ENCODE data around the gene ZFAND2B. TPM values are rescaled to one million over a fixed set of nuclear protein-coding genes. Genes with fewer than 3 reads are reported as not detected.
A peak's percentile ranks its signal among the peaks of the same experiment; 100 is the strongest.

The ZFAND2B gene
- 20.0 and 22.1 TPM in 2 replicates for total RNA-seq

- peak; percentile 69 to 94 for DNase-seq (ENCODE audit: low read depth in 2 of 2)
Observed at GRCh38 chr2:219206328-219207133, at the start of gene ZFAND2B. Gene ZFAND2B (plus strand): TSS chr2:219206782. CDS start chr2:219206988, 206 bp downstream.

GRCh38 chr2:219157396-219157795 is 49.2 kb upstream of the ZFAND2B start:
- no peak for DNase-seq (ENCODE audit: low read depth in 2 of 2)

- no peak for DNase-seq (ENCODE audit: low read depth in 2 of 2)
Observed at GRCh38 chr2:219158025-219158424, 48.6 kb upstream of the ZFAND2B start.

- DNase-seq (ENCODE audit: low read depth in 2 of 2) = no peak
Observed at GRCh38 chr2:219158586-219158985, 48.0 kb upstream of the ZFAND2B start.

- no peak for DNase-seq (ENCODE audit: low read depth in 2 of 2)
Observed at GRCh38 chr2:219159771-219160185, 46.8 kb upstream of the ZFAND2B start.

- DNase-seq (ENCODE audit: low read depth in 2 of 2) = peak; percentile 83 to 95
Observed at GRCh38 chr2:219160186-219161017, 46.2 kb upstream of the ZFAND2B start, which contains the start of gene NHEJ1. Gene NHEJ1 (minus strand): TSS chr2:219160815. CDS start chr2:219158362, 2,453 bp downstream.

- no peak for DNase-seq (ENCODE audit: low read depth in 2 of 2)
Observed at GRCh38 chr2:219161097-219161496, 45.5 kb upstream of the ZFAND2B start.

- no peak for DNase-seq (ENCODE audit: low read depth in 2 of 2)
Observed at GRCh38 chr2:219163156-219163555, 43.4 kb upstream of the ZFAND2B start.

- no peak for DNase-seq (ENCODE audit: low read depth in 2 of 2)
Observed at GRCh38 chr2:219165058-219165911, 41.3 kb upstream of the ZFAND2B start.

GRCh38 chr2:219167997-219168396 is 38.6 kb upstream of the ZFAND2B start:
- no peak for DNase-seq (ENCODE audit: low read depth in 2 of 2)

- DNase-seq (ENCODE audit: low read depth in 2 of 2) = no peak
Observed at GRCh38 chr2:219168526-219168925, 38.1 kb upstream of the ZFAND2B start.

GRCh38 chr2:219168932-219169331 is 37.6 kb upstream of the ZFAND2B start:
- DNase-seq (ENCODE audit: low read depth in 2 of 2) = no peak

GRCh38 chr2:219169930-219170654 is 36.5 kb upstream of the ZFAND2B start, which contains the start of gene SLC23A3:
Gene SLC23A3 (minus strand): TSS chr2:219170029. CDS start chr2:219169984, 45 bp downstream.
- no peak for DNase-seq (ENCODE audit: low read depth in 2 of 2)

- peak; percentile 12 to 68 for DNase-seq (ENCODE audit: low read depth in 2 of 2)
Observed at GRCh38 chr2:219171231-219171651, 35.3 kb upstream of the ZFAND2B start.

GRCh38 chr2:219172231-219173154 is 34.1 kb upstream of the ZFAND2B start:
- DNase-seq (ENCODE audit: low read depth in 2 of 2) = no peak

- DNase-seq (ENCODE audit: low read depth in 2 of 2) = no peak
Observed at GRCh38 chr2:219173176-219173575, 33.4 kb upstream of the ZFAND2B start.

GRCh38 chr2:219174146-219174545 is 32.4 kb upstream of the ZFAND2B start:
- no peak for DNase-seq (ENCODE audit: low read depth in 2 of 2)

- no peak for DNase-seq (ENCODE audit: low read depth in 2 of 2)
Observed at GRCh38 chr2:219174801-219175200, 31.8 kb upstream of the ZFAND2B start.

GRCh38 chr2:219175486-219175885 is 31.1 kb upstream of the ZFAND2B start:
- no peak for DNase-seq (ENCODE audit: low read depth in 2 of 2)

All from dermis microvascular lymphatic vessel endothelial cell (primary cell).